Measurements from ENCODE around the gene PIK3IP1. TPM values are rescaled to one million over a fixed set of nuclear protein-coding genes. Genes with fewer than 3 reads are reported as not detected.

PIK3IP1 gene
- total and polyA plus RNA-seq, 2 of the 8 experiments (the other 6 are each of a cell fraction or from before 2014, with no cell fraction given): 1.00 to 1.3 TPM

GRCh38 chr22:31271026-31271425, 21.3 kb downstream of the PIK3IP1 start (continued):
- TF ChIP-seq EZH2 (IDR thresholded peaks at IDR 0.05; ENCODE audit: low read depth, low read length, severe bottlenecking): no peak
- no peak for TF ChIP-seq CHD7 (IDR thresholded peaks at IDR 0.05; ENCODE audit: insufficient replicate concordance, low read length)
- no peak for TF ChIP-seq HDAC2 (IDR thresholded peaks at IDR 0.05; ENCODE audit: borderline replicate concordance in 1 of 2, low read depth in 2 of 2, low read length in 2 of 2)
- no peak for TF ChIP-seq RFX5 (IDR thresholded peaks at IDR 0.05; ENCODE audit: borderline replicate concordance, low read depth, low read length)
- no peak for TF ChIP-seq SP4 (IDR thresholded peaks at IDR 0.05; ENCODE audit: low read length)
- no peak for TF ChIP-seq POU5F1 (IDR thresholded peaks at IDR 0.05; ENCODE audit: low read depth, low read length)
